Measurements from ENCODE around the gene PIGW.

DNA sequence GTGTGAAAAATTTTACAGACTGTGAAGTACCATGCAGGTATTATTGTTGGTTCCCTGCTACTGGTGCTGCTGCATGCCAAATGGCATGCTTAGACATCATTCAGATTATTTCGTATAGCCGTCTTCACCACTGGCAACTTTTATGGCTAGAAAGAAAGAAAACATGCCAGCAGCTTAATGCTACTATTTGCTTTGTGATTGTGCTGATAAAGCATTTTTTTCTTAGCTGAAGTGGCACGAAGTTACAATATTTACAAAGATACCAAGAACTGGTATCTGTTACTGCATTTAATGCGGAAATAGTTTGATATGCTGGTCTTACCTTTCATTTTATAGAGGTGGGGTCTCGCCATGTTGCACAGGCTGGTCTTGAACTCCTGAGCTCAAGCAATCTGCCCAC is 40.1 kb upstream of the PIGW start:
- TF ChIP-seq EZH2 (IDR thresholded peaks at IDR 0.05; ENCODE audit: insufficient read depth, poor library complexity, severe bottlenecking) (no peak), EZH2phosphoT487 (IDR thresholded peaks at IDR 0.05; ENCODE audit: insufficient read depth, low read depth) (no peak)
